ENCODE data around the gene XAF1.
"Not testable (repeated sequence)": the region's sequence is repeated elsewhere in the genome, so short reads cannot be mapped to it uniquely, and the experiment has no call there.

The XAF1 gene

GRCh38 chr17:6755281-6755680 lies 565 bp upstream of the XAF1 start:
- no peak for FAIRE-seq

GRCh38 chr17:6756425-6757031 lies 682 bp downstream of the XAF1 start:
- FAIRE-seq = no peak

- FAIRE-seq = no peak
Observed at GRCh38 chr17:6757747-6758146, 1.9 kb downstream of the XAF1 start.

GRCh38 chr17:6761779-6762178 lies 5.9 kb downstream of the XAF1 start:
- no peak for FAIRE-seq

GRCh38 chr17:6768447-6768846 lies 12.6 kb downstream of the XAF1 start:
- no peak for FAIRE-seq

- FAIRE-seq = no peak
Observed at GRCh38 chr17:6772016-6772415, 16.2 kb downstream of the XAF1 start.

- not testable (repeated sequence) for FAIRE-seq
Observed at GRCh38 chr17:6774906-6775305, 19.1 kb downstream of the XAF1 start.

GRCh38 chr17:6775871-6776405 lies 20.1 kb downstream of the XAF1 start, which contains the start of gene FBXO39:
Gene FBXO39 (plus strand): TSS chr17:6776215. CDS start chr17:6779869, 3,654 bp downstream.
- FAIRE-seq = no peak

- no peak for FAIRE-seq
Observed at GRCh38 chr17:6779411-6779810, 23.6 kb downstream of the XAF1 start.

GRCh38 chr17:6780001-6780400 lies 24.2 kb downstream of the XAF1 start:
- no peak for FAIRE-seq

- no peak for FAIRE-seq
Observed at GRCh38 chr17:6780886-6781285, 25.0 kb downstream of the XAF1 start.

GRCh38 chr17:6782244-6782643 lies 26.4 kb downstream of the XAF1 start:
- FAIRE-seq = no peak

GRCh38 chr17:6786618-6787017 lies 30.8 kb downstream of the XAF1 start:
- FAIRE-seq = no peak

GRCh38 chr17:6787081-6787693 lies 31.3 kb downstream of the XAF1 start:
- no peak for FAIRE-seq

- no peak for FAIRE-seq
Observed at GRCh38 chr17:6789146-6789545, 33.3 kb downstream of the XAF1 start.

- no peak for FAIRE-seq
Observed at GRCh38 chr17:6793748-6794493, 38.1 kb downstream of the XAF1 start.

GRCh38 chr17:6796017-6796886 lies 40.4 kb downstream of the XAF1 start:
- no peak for FAIRE-seq

GRCh38 chr17:6796887-6797490 lies 41.1 kb downstream of the XAF1 start:
- FAIRE-seq = no peak

- FAIRE-seq = no peak
Observed at GRCh38 chr17:6797718-6798351, 42.0 kb downstream of the XAF1 start.

GRCh38 chr17:6799738-6800137 lies 43.9 kb downstream of the XAF1 start:
- no peak for FAIRE-seq

- no peak for FAIRE-seq
Observed at GRCh38 chr17:6800422-6801027, 44.7 kb downstream of the XAF1 start.

All from TTC549 (cell line).